ENCODE results near the gene BEND2.

- TF ChIP-seq FOXJ3 (CRISPR knock-in tag; IDR thresholded peaks at IDR 0.05; ENCODE audit: borderline replicate concordance) (no peak), ZNF263 (CRISPR knock-in tag; IDR thresholded peaks at IDR 0.05; ENCODE audit: low read depth) (no peak), ETV6 (CRISPR knock-in tag; IDR thresholded peaks at IDR 0.05) (no peak), GABPB1 (CRISPR knock-in tag; IDR thresholded peaks at IDR 0.05) (no peak), NR3C1 (CRISPR knock-in tag; conservative IDR thresholded peaks at IDR 0.05; ENCODE audit: low read depth) (no peak), MAX (CRISPR knock-in tag; IDR thresholded peaks at IDR 0.05) (no peak), KAT7 (CRISPR knock-in tag; IDR thresholded peaks at IDR 0.05; ENCODE audit: borderline replicate concordance) (no peak), NR2C2 (CRISPR knock-in tag; IDR thresholded peaks at IDR 0.05) (no peak)
- TF ChIP-seq, protein P1, sequence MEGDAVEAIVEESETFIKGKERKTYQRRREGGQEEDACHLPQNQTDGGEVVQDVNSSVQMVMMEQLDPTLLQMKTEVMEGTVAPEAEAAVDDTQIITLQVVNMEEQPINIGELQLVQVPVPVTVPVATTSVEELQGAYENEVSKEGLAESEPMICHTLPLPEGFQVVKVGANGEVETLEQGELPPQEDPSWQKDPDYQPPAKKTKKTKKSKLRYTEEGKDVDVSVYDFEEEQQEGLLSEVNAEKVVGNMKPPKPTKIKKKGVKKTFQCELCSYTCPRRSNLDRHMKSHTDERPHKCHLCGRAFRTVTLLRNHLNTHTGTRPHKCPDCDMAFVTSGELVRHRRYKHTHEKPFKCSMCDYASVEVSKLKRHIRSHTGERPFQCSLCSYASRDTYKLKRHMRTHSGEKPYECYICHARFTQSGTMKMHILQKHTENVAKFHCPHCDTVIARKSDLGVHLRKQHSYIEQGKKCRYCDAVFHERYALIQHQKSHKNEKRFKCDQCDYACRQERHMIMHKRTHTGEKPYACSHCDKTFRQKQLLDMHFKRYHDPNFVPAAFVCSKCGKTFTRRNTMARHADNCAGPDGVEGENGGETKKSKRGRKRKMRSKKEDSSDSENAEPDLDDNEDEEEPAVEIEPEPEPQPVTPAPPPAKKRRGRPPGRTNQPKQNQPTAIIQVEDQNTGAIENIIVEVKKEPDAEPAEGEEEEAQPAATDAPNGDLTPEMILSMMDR (IDR thresholded peaks at IDR 0.05), result no peak
Observed at GRCh38 chrX:18133605-18134004, 87.1 kb downstream of the BEND2 start.

All from WTC11 (cell line).